OCI-M2 (cell line): ENCODE measurements around the gene CD63.

Source experiments
- DNase-seq: peaks from one replicate; lab custom pipeline; 2025; ENCODE audit not compliant: unreplicated experiment; lab: John Stamatoyannopoulos, UW

Gene CD63

GRCh38 chr12:55741931-55742680 is 13.3 kb upstream of the CD63 start:
- DNase-seq = no peak

- no peak for DNase-seq
Observed at GRCh38 chr12:55739025-55739378, 10.2 kb upstream of the CD63 start.

GRCh38 chr12:55738123-55739024 is 9.6 kb upstream of the CD63 start:
- DNase-seq = peak; percentile 55

- DNase-seq = no peak
Observed at GRCh38 chr12:55737581-55738122, 8.8 kb upstream of the CD63 start.

- DNase-seq = peak; percentile 17
Observed at GRCh38 chr12:55736780-55737580, 8.2 kb upstream of the CD63 start.

GRCh38 chr12:55736076-55736475 is 7.3 kb upstream of the CD63 start:
- DNase-seq = no peak

GRCh38 chr12:55734595-55734994 is 5.8 kb upstream of the CD63 start:
- DNase-seq = no peak

GRCh38 chr12:55733858-55734257 is 5.0 kb upstream of the CD63 start:
- no peak for DNase-seq

- no peak for DNase-seq
Observed at GRCh38 chr12:55733021-55733555, 4.3 kb upstream of the CD63 start.

GRCh38 chr12:55732288-55732687 is 3.5 kb upstream of the CD63 start:
- no peak for DNase-seq

GRCh38 chr12:55729819-55730818 is 1.3 kb upstream of the CD63 start:
- no peak for DNase-seq

GRCh38 chr12:55728186-55728938 is 447 bp downstream of the CD63 start:
- DNase-seq = no peak

- DNase-seq = no peak
Observed at GRCh38 chr12:55727643-55728185, 1.1 kb downstream of the CD63 start.

- DNase-seq = no peak
Observed at GRCh38 chr12:55726971-55727370, 1.8 kb downstream of the CD63 start.

- DNase-seq = no peak
Observed at GRCh38 chr12:55725556-55725955, 3.3 kb downstream of the CD63 start.

GRCh38 chr12:55724940-55725309 is 3.9 kb downstream of the CD63 start:
- no peak for DNase-seq

GRCh38 chr12:55724226-55724939 is 4.4 kb downstream of the CD63 start:
- no peak for DNase-seq
